22Rv1 (cell line): ENCODE measurements around the gene SNX33.

ENCODE experiments used
- CTCF ChIP-seq: fragments of 450-650 bp; IDR thresholded peaks from 2 replicates; pipeline ENCODE4 v1.5.1; 2017; ENCODE audit warnings: mild to moderate bottlenecking
- ZFX ChIP-seq: fragments of 450-650 bp; IDR thresholded peaks from 2 replicates; pipeline ENCODE4 v1.6.1; 2017; ENCODE audit warnings: antibody characterized with exemption, borderline replicate concordance

GRCh38 chr15:75641179-75641503 is 6.6 kb upstream of the SNX33 start:
- no peak for TF ChIP-seq CTCF
- no peak for TF ChIP-seq ZFX
